SK-N-SH (cell line): Measurements from ENCODE around the gene ICE1. TPM values are rescaled to one million over a fixed set of nuclear protein-coding genes. Genes with fewer than 3 reads are reported as not detected.
"Not testable (repeated sequence)": the region's sequence is repeated elsewhere in the genome, so short reads cannot be mapped to it uniquely, and the experiment has no call there.

Experiments
- CTCF ChIA-PET: fragments of 300-600, 350-600 bp; formaldehyde crosslinking; extraction: SDS; loops from one replicate; lab custom pipeline; 2021; lab: Yijun Ruan, JAX
- POLR2A ChIA-PET: fragments of 350-600 bp; sonication (Branson Sonifier 250); formaldehyde crosslinking; extraction: SDS; loops from one replicate; lab custom pipeline; 2020; ENCODE audit warnings: antibody characterized with exemption, inconsistent platforms; lab: Yijun Ruan, JAX
- DNase-seq: peaks from one replicate; pipeline ENCODE4 v3.0.0; 2012
- H2AFZ ChIP-seq: fragments of 200-600 bp; sonication (generic); 2 replicates; pipeline ENCODE4 v1.8.1; 2016; ENCODE audit warnings: antibody characterized with exemption, mild to moderate bottlenecking, low read depth
- H3F3A ChIP-seq: fragments of 200-600 bp; sonication (generic); replicated peaks from 2 replicates; pipeline ENCODE3; 2016; ENCODE audit warnings: antibody characterized with exemption, mild to moderate bottlenecking; ENCODE audit not compliant: insufficient read depth
- H3K27ac ChIP-seq, 2 experiments: fragments of 200-500 bp in 1 of 2; fragments of 200-600 bp in 1 of 2; sonication (Bioruptor generic) in 1 of 2; sonication (generic), shearing (Covaris generic) in 1 of 2; 2 replicates each; pipeline versions ENCODE4 v1.5.1 to v1.6.1; 2014 to 2016; ENCODE audit warnings: low read depth in 2 of 2, inconsistent platforms in 1 of 2, low read length in 1 of 2, mild to moderate bottlenecking in 1 of 2, mixed read lengths in 1 of 2
- H3K27me3 ChIP-seq: fragments of 200-600 bp; sonication (generic), shearing (Covaris generic); 2 replicates; pipeline ENCODE4 v1.6.1; 2016; ENCODE audit warnings: mixed run types; ENCODE audit not compliant: insufficient read depth
- H3K36me3 ChIP-seq, 2 experiments: fragments of 200-500 bp in 1 of 2; fragments of 200-600 bp in 1 of 2; sonication (Bioruptor generic) in 1 of 2; sonication (generic) in 1 of 2; replicated peaks in 1 of 2; 2 replicates each; pipeline versions ENCODE3 to v1.5.1; 2014 to 2016; ENCODE audit warnings: low read length in 1 of 2, mild to moderate bottlenecking in 1 of 2; ENCODE audit not compliant: insufficient read depth in 2 of 2, control insufficient read depth in 1 of 2
- H3K4me1 ChIP-seq, 2 experiments: fragments of 200-500 bp in 1 of 2; fragments of 200-600 bp in 1 of 2; sonication (Bioruptor generic) in 1 of 2; sonication (generic), shearing (Covaris generic) in 1 of 2; 2 replicates each; pipeline versions ENCODE4 v1.5.1 to v1.6.1; 2014 to 2016; ENCODE audit warnings: low read depth in 1 of 2, low read length in 1 of 2, mixed run types in 1 of 2; ENCODE audit not compliant: insufficient read depth in 2 of 2, control insufficient read depth in 1 of 2
- H3K4me2 ChIP-seq: fragments of 200-600 bp; sonication (generic), shearing (Covaris generic); 2 replicates; pipeline ENCODE4 v1.6.1; 2017; ENCODE audit warnings: mixed run types
- H3K4me3 ChIP-seq, 2 experiments: fragments of 200-500 bp in 1 of 2; fragments of 200-600 bp in 1 of 2; sonication (Bioruptor generic) in 1 of 2; sonication (generic), shearing (Covaris generic) in 1 of 2; 2 replicates each; pipeline versions ENCODE4 v1.5.1 to v1.8.1; 2014 to 2016; ENCODE audit warnings: low read depth in 2 of 2, inconsistent platforms in 1 of 2, low read length in 1 of 2, mild to moderate bottlenecking in 1 of 2, mixed read lengths in 1 of 2, moderate library complexity in 1 of 2
- H3K79me2 ChIP-seq: fragments of 200-600 bp; sonication (generic); 2 replicates; pipeline ENCODE4 v1.8.1; 2017; ENCODE audit warnings: mild to moderate bottlenecking; ENCODE audit not compliant: insufficient read depth
- H3K9ac ChIP-seq: fragments of 200-600 bp; sonication (generic); 2 replicates; pipeline ENCODE4 v1.6.1; 2017; ENCODE audit warnings: mixed run types
- H3K9me2 ChIP-seq: fragments of 200-600 bp; sonication (generic); 2 replicates; pipeline ENCODE4 v1.6.1; 2017; ENCODE audit warnings: mixed run types
- H3K9me3 ChIP-seq: fragments of 200-600 bp; sonication (generic); 2 replicates; pipeline ENCODE4 v1.6.1; 2017; ENCODE audit warnings: mixed run types, mild to moderate bottlenecking, moderate library complexity
- H4K20me1 ChIP-seq: fragments of 200-600 bp; sonication (generic); 2 replicates; pipeline ENCODE4 v1.6.1; 2017; ENCODE audit warnings: mild to moderate bottlenecking, mixed run types; ENCODE audit not compliant: insufficient read depth
- ELF1 ChIP-seq: IDR thresholded peaks from 2 replicates; pipeline ENCODE4 v1.4.0; 2012
- EP300 ChIP-seq, 2 experiments: IDR thresholded peaks; 2 replicates each; pipeline versions ENCODE4 v1.4.0 to v1.6.1; 2012; ENCODE audit warnings: borderline replicate concordance in 1 of 2, low read depth in 1 of 2, low read length in 1 of 2
- FOXJ3 ChIP-seq: sonication (generic); formaldehyde crosslinking; IDR thresholded peaks from 2 replicates; pipeline ENCODE4 v1.5.1; 2020; ENCODE audit warnings: mild to moderate bottlenecking, missing genetic modification reagents
- FOXM1 ChIP-seq: IDR thresholded peaks from 2 replicates; pipeline ENCODE4 v1.4.0; 2012; ENCODE audit warnings: low read depth, mild to moderate bottlenecking
- GATA2 ChIP-seq: sonication (generic); formaldehyde crosslinking; IDR thresholded peaks from 2 replicates; pipeline ENCODE4 v1.5.0; 2020; ENCODE audit warnings: mild to moderate bottlenecking, missing genetic modification reagents
- IRF3 ChIP-seq: fragments of 150-350 bp; IDR thresholded peaks from 2 replicates; pipeline ENCODE4 v1.6.1; 2016; ENCODE audit warnings: mild to moderate bottlenecking, low read depth, low read length
- JUND ChIP-seq: IDR thresholded peaks from 2 replicates; pipeline ENCODE4 v1.4.0; 2012
- MEF2A ChIP-seq: IDR thresholded peaks from 2 replicates; pipeline ENCODE4 v1.4.0; 2012; ENCODE audit warnings: low read depth, borderline replicate concordance
- MXI1 ChIP-seq: IDR thresholded peaks from 2 replicates; pipeline ENCODE4 v1.6.1; 2012; ENCODE audit warnings: mild to moderate bottlenecking, low read depth, low read length, improper control_type of control experiment
- NFIC ChIP-seq: IDR thresholded peaks from 2 replicates; pipeline ENCODE4 v1.4.0; 2012; ENCODE audit warnings: borderline replicate concordance
- RAD21 ChIP-seq: IDR thresholded peaks from 2 replicates; pipeline ENCODE4 v1.6.1; 2012; ENCODE audit warnings: mild to moderate bottlenecking, low read length
- RCOR1 ChIP-seq: fragments of 150-350 bp; IDR thresholded peaks from 2 replicates; pipeline ENCODE4 v1.6.1; 2017; ENCODE audit warnings: antibody characterized with exemption, low read length
- REST ChIP-seq: IDR thresholded peaks from 2 replicates; pipeline ENCODE4 v1.6.1; 2012; ENCODE audit warnings: mild to moderate bottlenecking, low read depth, low read length, moderate library complexity
- RFX5 ChIP-seq: IDR thresholded peaks from 2 replicates; pipeline ENCODE4 v1.6.1; 2012; ENCODE audit warnings: mild to moderate bottlenecking, improper control_type of control experiment, low read length
- SIN3A ChIP-seq: IDR thresholded peaks from 2 replicates; pipeline ENCODE4 v1.6.1; 2012; ENCODE audit warnings: low read depth, mild to moderate bottlenecking, low read length, moderate library complexity, borderline replicate concordance
- SMC3 ChIP-seq: IDR thresholded peaks from 2 replicates; pipeline ENCODE4 v1.6.1; 2012; ENCODE audit warnings: low read depth, low read length, improper control_type of control experiment
- TCF12 ChIP-seq: IDR thresholded peaks from 2 replicates; pipeline ENCODE4 v1.4.0; 2012
- WGBS: methylation state at CpG from one replicate; pipeline ENCODE4 v1.1.6; 2017; ENCODE audit warnings: low lambda C conversion rate; 5-methylcytosine and 5-hydroxymethylcytosine counted together
- polyA plus RNA-seq, 3 experiments: library from polyadenylated mRNA; depleted of rRNA; stranded (reverse); fragments of >200 nt; gene quantifications; 2 replicates each; pipeline ENCODE4 v1.2.3, GENCODE V29; 2012

ICE1 gene
- polyA plus RNA-seq, 1 of the 3 experiments (the other 2 are of a cell fraction): 9.4 TPM

GRCh38 chr5:5409151-5409810 is 13.2 kb upstream of the ICE1 start:
- no peak overlapping the region for H3K4me3 ChIP-seq
- no peaks in the 10 kb centered on the region for H3F3A ChIP-seq
- no peak overlapping the region for H3K9ac ChIP-seq
- no peak overlapping the region for H2AFZ ChIP-seq
- CTCF ChIA-PET: interaction anchor here (1.8 kb wide), 1 partner anchor 12 kb away, joined by 5 read pairs; no protein-coding TSS in a partner anchor
- no peaks in the 10 kb centered on the region for H3K9me3 ChIP-seq
- no peak for DNase-seq
- TF ChIP-seq IRF3: no peak
- no peak for TF ChIP-seq NFIC
- no peak for TF ChIP-seq TCF12
- no peak for TF ChIP-seq RCOR1
- no peak for TF ChIP-seq EP300 (IDR thresholded peaks at IDR 0.05; ENCODE audit: borderline replicate concordance in 1 of 2, low read depth in 1 of 2, low read length in 1 of 2)
- no peak for TF ChIP-seq ELF1
- TF ChIP-seq RAD21: no peak
- no peak for TF ChIP-seq RFX5
- no peak for TF ChIP-seq REST
- no peak for TF ChIP-seq SMC3
- no peak for TF ChIP-seq MXI1
- TF ChIP-seq SIN3A: no peak
- no peak for TF ChIP-seq MEF2A
- TF ChIP-seq FOXM1: no peak
- no peak for TF ChIP-seq GATA2 (CRISPR knock-in tag)
- no peak for TF ChIP-seq JUND
- no peak for TF ChIP-seq FOXJ3 (CRISPR knock-in tag)
- TF ChIP-seq, all 33 proteins: peak for 0
- H3K4me2 ChIP-seq: no peak overlapping the region
- H3K27ac ChIP-seq: no peak overlapping the region
- POLR2A ChIA-PET: no interaction called here
- H3K27me3 ChIP-seq: no peaks in the 10 kb centered on the region
- no peaks in the 10 kb centered on the region for H3K36me3 ChIP-seq
- no peaks in the 10 kb centered on the region for H4K20me1 ChIP-seq
- H3K79me2 ChIP-seq: no peaks in the 10 kb centered on the region
- no peaks in the 10 kb centered on the region for H3K4me1 ChIP-seq
- WGBS: 50% methylated on average over 3 of the region's 4 CpGs
- H3K9me2 ChIP-seq: no peaks in the 10 kb centered on the region

- DNase-seq: not testable (repeated sequence)
Measured at GRCh38 chr5:5413856-5414255, 8.6 kb upstream of the ICE1 start.

More at GRCh38 chr5:5413856-5414255, 8.6 kb upstream of the ICE1 start:
- CTCF ChIA-PET, H3K79me2 ChIP-seq, H3K4me2 ChIP-seq, H3K4me1 ChIP-seq, H3K9me2 ChIP-seq, H2AFZ ChIP-seq, H4K20me1 ChIP-seq, H3K27me3 ChIP-seq, POLR2A ChIA-PET, H3K9me3 ChIP-seq, H3F3A ChIP-seq, H3K36me3 ChIP-seq, H3K9ac ChIP-seq, H3K4me3 ChIP-seq, H3K27ac ChIP-seq: not testable (repeated sequence)
- 37% methylated on average over 5 of the region's 5 CpGs for WGBS
